Measurements from ENCODE around the gene AHR. TPM values are rescaled to one million over a fixed set of nuclear protein-coding genes. Genes with fewer than 3 reads are reported as not detected.

The AHR gene
- total RNA-seq, 2 experiments from 2014 or later = 44.9 to 45.9 TPM

- peaks cover 17% of the 10 kb centered on the region for H3K4me1 Mint-ChIP-seq
- H3K9me3 Mint-ChIP-seq = no peaks in the 10 kb centered on the region
- peaks cover 29% of the 10 kb centered on the region for H3K36me3 Mint-ChIP-seq
- H3K4me3 Mint-ChIP-seq = no peak overlapping the region
- no peaks in the 10 kb centered on the region for H3K27me3 Mint-ChIP-seq
- DNase-seq = no peak
- H3K27ac Mint-ChIP-seq = no peak overlapping the region
Measured at GRCh38 chr7:17313194-17313593, 14.7 kb downstream of the AHR start.

GRCh38 chr7:17315974-17316373 lies 17.5 kb downstream of the AHR start:
- Mint-ChIP-seq H3K9me3 (no peaks in the 10 kb centered on the region), H3K27ac (peak overlapping the region; percentile 21), H3K36me3 (peaks cover 29% of the 10 kb centered on the region), H3K27me3 (no peaks in the 10 kb centered on the region), H3K4me1 (peaks cover 24% of the 10 kb centered on the region), H3K4me3 (no peak overlapping the region)
- DNase-seq = no peak

GRCh38 chr7:17318146-17318545 lies 19.7 kb downstream of the AHR start:
- Mint-ChIP-seq H3K4me3 (no peak overlapping the region), H3K36me3 (peaks cover 18% of the 10 kb centered on the region), H3K27me3 (no peaks in the 10 kb centered on the region), H3K9me3 (no peaks in the 10 kb centered on the region), H3K27ac (no peak overlapping the region), H3K4me1 (peaks cover 22% of the 10 kb centered on the region)
- no peak for DNase-seq

- no peaks in the 10 kb centered on the region for H3K9me3 Mint-ChIP-seq
- peaks cover 17% of the 10 kb centered on the region for H3K36me3 Mint-ChIP-seq
- no peaks in the 10 kb centered on the region for H3K27me3 Mint-ChIP-seq
- DNase-seq = no peak
- peaks cover 21% of the 10 kb centered on the region for H3K4me1 Mint-ChIP-seq
- no peak overlapping the region for H3K27ac Mint-ChIP-seq
- H3K4me3 Mint-ChIP-seq = no peak overlapping the region
Measured at GRCh38 chr7:17319164-17320101, 21.0 kb downstream of the AHR start.

GRCh38 chr7:17320102-17320497 lies 21.6 kb downstream of the AHR start:
- Mint-ChIP-seq H3K4me1 (peaks cover 21% of the 10 kb centered on the region), H3K4me3 (no peak overlapping the region), H3K9me3 (no peaks in the 10 kb centered on the region), H3K27me3 (no peaks in the 10 kb centered on the region), H3K36me3 (peaks cover 15% of the 10 kb centered on the region), H3K27ac (no peak overlapping the region)
- DNase-seq = no peak

GRCh38 chr7:17320657-17321056 lies 22.2 kb downstream of the AHR start:
- Mint-ChIP-seq H3K27me3 (no peaks in the 10 kb centered on the region), H3K9me3 (no peaks in the 10 kb centered on the region), H3K36me3 (peaks cover 20% of the 10 kb centered on the region), H3K4me3 (no peak overlapping the region), H3K27ac (no peak overlapping the region), H3K4me1 (peaks cover 19% of the 10 kb centered on the region)
- no peak for DNase-seq

GRCh38 chr7:17325364-17325763 lies 26.9 kb downstream of the AHR start:
- Mint-ChIP-seq H3K27ac (no peak overlapping the region), H3K9me3 (no peaks in the 10 kb centered on the region), H3K4me1 (peaks cover 2% of the 10 kb centered on the region), H3K4me3 (no peak overlapping the region), H3K27me3 (no peaks in the 10 kb centered on the region), H3K36me3 (peaks cover 16% of the 10 kb centered on the region)
- DNase-seq = no peak

- Mint-ChIP-seq H3K36me3 (peaks cover 16% of the 10 kb centered on the region), H3K27ac (no peak overlapping the region), H3K4me1 (peaks cover 2% of the 10 kb centered on the region), H3K4me3 (no peak overlapping the region), H3K9me3 (no peaks in the 10 kb centered on the region), H3K27me3 (no peaks in the 10 kb centered on the region)
- DNase-seq = no peak
Measured at GRCh38 chr7:17326378-17326777, 27.9 kb downstream of the AHR start.

- no peaks in the 10 kb centered on the region for H3K27me3 Mint-ChIP-seq
- no peaks in the 10 kb centered on the region for H3K4me1 Mint-ChIP-seq
- H3K9me3 Mint-ChIP-seq = no peaks in the 10 kb centered on the region
- H3K4me3 Mint-ChIP-seq = no peak overlapping the region
- no peak for DNase-seq
- peaks cover 19% of the 10 kb centered on the region for H3K36me3 Mint-ChIP-seq
- H3K27ac Mint-ChIP-seq = no peak overlapping the region
Measured at GRCh38 chr7:17328641-17329040, 30.2 kb downstream of the AHR start.

- Mint-ChIP-seq H3K36me3 (peaks cover 22% of the 10 kb centered on the region), H3K4me1 (no peaks in the 10 kb centered on the region), H3K4me3 (no peak overlapping the region), H3K27ac (no peak overlapping the region), H3K27me3 (no peaks in the 10 kb centered on the region), H3K9me3 (no peaks in the 10 kb centered on the region)
- no peak for DNase-seq
Measured at GRCh38 chr7:17329440-17329839, 31.0 kb downstream of the AHR start.

- Mint-ChIP-seq H3K27me3 (no peaks in the 10 kb centered on the region), H3K9me3 (no peaks in the 10 kb centered on the region), H3K4me1 (no peaks in the 10 kb centered on the region), H3K27ac (no peak overlapping the region), H3K36me3 (peaks cover 21% of the 10 kb centered on the region), H3K4me3 (no peak overlapping the region)
- no peak for DNase-seq
Measured at GRCh38 chr7:17331891-17332501, 33.5 kb downstream of the AHR start.

GRCh38 chr7:17333221-17333620 lies 34.8 kb downstream of the AHR start:
- H3K27ac Mint-ChIP-seq = no peak overlapping the region
- H3K4me1 Mint-ChIP-seq = no peaks in the 10 kb centered on the region
- H3K36me3 Mint-ChIP-seq = peaks cover 24% of the 10 kb centered on the region
- H3K9me3 Mint-ChIP-seq = peaks cover 2% of the 10 kb centered on the region
- no peak for DNase-seq
- no peak overlapping the region for H3K4me3 Mint-ChIP-seq
- H3K27me3 Mint-ChIP-seq = no peaks in the 10 kb centered on the region

GRCh38 chr7:17336168-17336567 lies 37.7 kb downstream of the AHR start:
- H3K4me1 Mint-ChIP-seq = no peaks in the 10 kb centered on the region
- peak overlapping the region; percentile 42 for H3K27ac Mint-ChIP-seq
- H3K36me3 Mint-ChIP-seq = peaks cover 35% of the 10 kb centered on the region
- no peak for DNase-seq
- H3K4me3 Mint-ChIP-seq = no peak overlapping the region
- H3K9me3 Mint-ChIP-seq = peaks cover 2% of the 10 kb centered on the region
- no peaks in the 10 kb centered on the region for H3K27me3 Mint-ChIP-seq

- peaks cover 8% of the 10 kb centered on the region for H3K4me1 Mint-ChIP-seq
- H3K9me3 Mint-ChIP-seq = peaks cover 2% of the 10 kb centered on the region
- peaks cover 34% of the 10 kb centered on the region for H3K36me3 Mint-ChIP-seq
- H3K4me3 Mint-ChIP-seq = no peak overlapping the region
- no peaks in the 10 kb centered on the region for H3K27me3 Mint-ChIP-seq
- H3K27ac Mint-ChIP-seq = no peak overlapping the region
- DNase-seq = no peak
Measured at GRCh38 chr7:17339139-17339538, 40.7 kb downstream of the AHR start.

GRCh38 chr7:17339952-17340351 lies 41.5 kb downstream of the AHR start:
- H3K27me3 Mint-ChIP-seq = no peaks in the 10 kb centered on the region
- H3K9me3 Mint-ChIP-seq = peaks cover 2% of the 10 kb centered on the region
- H3K4me3 Mint-ChIP-seq = no peak overlapping the region
- no peak for DNase-seq
- peaks cover 8% of the 10 kb centered on the region for H3K4me1 Mint-ChIP-seq
- H3K36me3 Mint-ChIP-seq = peaks cover 34% of the 10 kb centered on the region
- no peak overlapping the region for H3K27ac Mint-ChIP-seq

GRCh38 chr7:17340655-17341054 lies 42.2 kb downstream of the AHR start:
- Mint-ChIP-seq H3K9me3 (peaks cover 2% of the 10 kb centered on the region), H3K36me3 (peaks cover 33% of the 10 kb centered on the region), H3K27me3 (no peaks in the 10 kb centered on the region), H3K4me1 (peaks cover 8% of the 10 kb centered on the region), H3K27ac (no peak overlapping the region), H3K4me3 (no peak overlapping the region)
- DNase-seq = no peak

Measured in activated naive CD8-positive, alpha-beta T cell treated with anti-CD3 and anti-CD28 coated beads for 36 hours (primary cell).